A673 (cell line): Measurements from ENCODE around the gene HOXA3. TPM values are rescaled to one million over a fixed set of nuclear protein-coding genes. Genes with fewer than 3 reads are reported as not detected.

Source experiments
- BruUV-seq: library from RNA; stranded (reverse); fragments of 400-500 nt; replicated peaks from 2 replicates; lab custom pipeline; 2021; lab: Mats Ljungman, UMichigan
- CTCF ChIA-PET: fragments of 300-600 bp; sonication (Branson Sonifier 250); formaldehyde crosslinking; loops from one replicate; lab custom pipeline; 2022; ENCODE audit warnings: antibody characterized with exemption; lab: Charles Lee
- POLR2A ChIA-PET: fragments of 300-600 bp; sonication (Branson Sonifier 250); formaldehyde crosslinking; loops from one replicate; lab custom pipeline; 2022; ENCODE audit warnings: antibody characterized with exemption; ENCODE audit not compliant: low non-redundant PET; lab: Charles Lee
- DNase-seq: peaks from one replicate; pipeline ENCODE4 v3.0.0-alpha.2; 2015; ENCODE audit warnings: low spot score
- H3K27ac ChIP-seq: fragments of 200-600 bp; sonication (generic); 2 replicates; pipeline ENCODE4 v1.5.1; 2016; ENCODE audit warnings: mixed run types, low read depth, mild to moderate bottlenecking, mixed read lengths, antibody characterized with exemption, low read length; ENCODE audit not compliant: poor library complexity, severe bottlenecking
- H3K27me3 ChIP-seq: fragments of 200-600 bp; sonication (generic); replicated peaks from 2 replicates; pipeline ENCODE4 v1.6.1; 2017; ENCODE audit warnings: mixed run types, low read depth, mild to moderate bottlenecking, mixed read lengths, antibody characterized with exemption, low read length; ENCODE audit not compliant: insufficient read depth, poor library complexity
- H3K36me3 ChIP-seq: fragments of 200-600 bp; sonication (generic); 2 replicates; pipeline ENCODE4 v1.6.1; 2016; ENCODE audit warnings: mixed run types, mild to moderate bottlenecking, mixed read lengths, antibody characterized with exemption, low read length; ENCODE audit not compliant: insufficient read depth, poor library complexity, severe bottlenecking
- H3K4me1 ChIP-seq: fragments of 200-600 bp; sonication (generic); 2 replicates; pipeline ENCODE4 v1.6.1; 2017; ENCODE audit warnings: mixed run types, mild to moderate bottlenecking, mixed read lengths, antibody characterized with exemption, low read length; ENCODE audit not compliant: insufficient read depth, poor library complexity, severe bottlenecking
- H3K4me3 ChIP-seq: fragments of 200-600 bp; sonication (generic); 2 replicates; pipeline ENCODE4 v1.5.1; 2016; ENCODE audit warnings: low read depth, mixed run types, mild to moderate bottlenecking, mixed read lengths, low read length; ENCODE audit not compliant: poor library complexity, severe bottlenecking
- H3K9me3 ChIP-seq: fragments of 200-600 bp; sonication (generic); 2 replicates; pipeline ENCODE4 v1.6.1; 2016; ENCODE audit warnings: mixed run types, low read depth, mild to moderate bottlenecking, mixed read lengths, antibody characterized with exemption, low read length; ENCODE audit not compliant: poor library complexity, severe bottlenecking
- EZH2 ChIP-seq: fragments of 200-600 bp; sonication (generic); IDR thresholded peaks from 2 replicates; pipeline ENCODE4 v1.6.1; 2017; ENCODE audit warnings: borderline replicate concordance, low read depth, mild to moderate bottlenecking, mixed read lengths, antibody characterized with exemption, low read length; ENCODE audit not compliant: poor library complexity, severe bottlenecking
- intact Hi-C: fragments of 100-400 bp; cut with micrococcal nuclease; formaldehyde crosslinking; loops from one replicate; pipeline ENCODE4 v1.10.0; 2022; ENCODE audit not compliant: unreplicated experiment
- total RNA-seq: library from RNA; stranded (reverse); gene quantifications from 2 replicates; pipeline ENCODE4 v1.2.3, GENCODE V29; 2021
- TF ChIP-seq, protein P1 (sequence below): fragments of 300-800, 200-600 bp; sonication (generic); conservative IDR thresholded peaks from 2 replicates; pipeline ENCODE4 v1.5.1; 2017; ENCODE audit warnings: low read depth, mild to moderate bottlenecking, antibody characterized with exemption, low read length, moderate library complexity, mixed read lengths

Gene HOXA3
- total RNA-seq, 1 experiment from 2014 or later, result not detected

DNA sequence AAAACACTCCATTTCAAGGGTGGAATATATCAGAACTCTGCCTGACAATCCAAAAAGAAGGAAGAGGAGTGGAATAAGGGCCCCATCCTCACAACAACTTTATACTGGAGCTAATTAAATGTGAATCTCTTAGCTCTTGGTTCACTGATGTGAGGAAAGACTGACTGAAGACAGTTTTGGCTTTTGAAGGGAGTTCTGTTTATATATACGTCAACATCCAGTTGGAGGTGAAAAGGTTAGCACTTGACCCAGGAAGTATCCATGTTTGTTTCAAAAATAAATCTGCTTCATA is 59.6 kb downstream of the HOXA3 start:
- BruUV-seq, result no TSS peak
- TF ChIP-seq, protein P1, sequence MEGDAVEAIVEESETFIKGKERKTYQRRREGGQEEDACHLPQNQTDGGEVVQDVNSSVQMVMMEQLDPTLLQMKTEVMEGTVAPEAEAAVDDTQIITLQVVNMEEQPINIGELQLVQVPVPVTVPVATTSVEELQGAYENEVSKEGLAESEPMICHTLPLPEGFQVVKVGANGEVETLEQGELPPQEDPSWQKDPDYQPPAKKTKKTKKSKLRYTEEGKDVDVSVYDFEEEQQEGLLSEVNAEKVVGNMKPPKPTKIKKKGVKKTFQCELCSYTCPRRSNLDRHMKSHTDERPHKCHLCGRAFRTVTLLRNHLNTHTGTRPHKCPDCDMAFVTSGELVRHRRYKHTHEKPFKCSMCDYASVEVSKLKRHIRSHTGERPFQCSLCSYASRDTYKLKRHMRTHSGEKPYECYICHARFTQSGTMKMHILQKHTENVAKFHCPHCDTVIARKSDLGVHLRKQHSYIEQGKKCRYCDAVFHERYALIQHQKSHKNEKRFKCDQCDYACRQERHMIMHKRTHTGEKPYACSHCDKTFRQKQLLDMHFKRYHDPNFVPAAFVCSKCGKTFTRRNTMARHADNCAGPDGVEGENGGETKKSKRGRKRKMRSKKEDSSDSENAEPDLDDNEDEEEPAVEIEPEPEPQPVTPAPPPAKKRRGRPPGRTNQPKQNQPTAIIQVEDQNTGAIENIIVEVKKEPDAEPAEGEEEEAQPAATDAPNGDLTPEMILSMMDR, result no peak
- TF ChIP-seq EZH2, result no peak
- ChIA-PET CTCF (interaction anchor here (0.5 kb wide), 1 partner anchor 234 kb away, joined by 7 read pairs; no protein-coding TSS in a partner anchor), POLR2A (no interaction called here)
- no peak for DNase-seq
- Histone ChIP-seq H3K36me3 (no peaks in the 10 kb centered on the region), H3K27me3 (peaks cover 100% of the 10 kb centered on the region), H3K9me3 (no peaks in the 10 kb centered on the region), H3K4me1 (peaks cover 10% of the 10 kb centered on the region), H3K27ac (no peak overlapping the region), H3K4me3 (no peak overlapping the region)
- intact Hi-C loops, result no loop called here

DNA sequence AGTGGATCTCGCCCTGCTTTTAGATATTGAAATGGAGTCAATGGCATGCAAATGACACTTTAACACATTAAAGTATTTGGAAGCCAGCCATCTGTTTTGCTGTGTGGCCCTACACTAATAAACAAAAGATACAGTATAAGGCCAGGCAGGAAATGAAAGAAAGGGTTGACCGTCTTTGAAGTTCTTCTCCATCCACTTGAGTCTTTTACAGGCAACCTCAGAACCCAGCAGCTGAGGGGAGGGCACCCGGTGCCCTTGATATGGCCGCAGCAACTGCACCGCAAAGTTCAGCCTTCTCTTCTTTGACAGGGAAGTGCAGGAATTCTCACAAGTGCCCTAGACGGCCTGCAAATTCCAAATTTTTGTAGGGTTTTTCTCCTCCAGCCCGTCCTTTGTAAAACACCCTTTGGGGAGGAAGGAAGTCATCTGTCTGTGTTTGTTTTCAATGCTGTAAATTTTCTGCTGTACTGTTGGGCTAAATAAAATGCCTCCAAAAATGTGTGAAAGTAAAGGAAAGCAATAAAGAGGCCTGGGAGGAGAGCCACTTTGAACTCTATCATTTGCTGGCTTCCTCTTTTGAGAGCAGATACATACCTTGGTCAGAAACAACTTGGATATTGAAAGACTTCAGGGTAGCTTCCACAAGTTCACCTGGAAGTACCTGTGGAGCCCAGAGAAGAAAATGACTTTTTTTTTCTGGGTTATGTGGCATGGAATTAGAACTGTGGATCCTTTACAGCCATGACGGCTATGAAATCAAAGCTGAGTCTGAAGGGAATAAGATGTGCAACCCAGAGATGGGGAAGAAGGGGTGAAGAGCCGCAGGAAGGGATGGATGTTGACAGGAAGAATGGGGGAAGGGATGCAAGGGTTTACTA is 60.2 kb downstream of the HOXA3 start:
- no peak for TF ChIP-seq EZH2
- TF ChIP-seq, protein P1, result no peak
- intact Hi-C loops, result no loop called here
- no peaks in the 10 kb centered on the region for H3K9me3 ChIP-seq
- no peak overlapping the region for H3K27ac ChIP-seq
- H3K36me3 ChIP-seq, result no peaks in the 10 kb centered on the region
- peaks cover 100% of the 10 kb centered on the region for H3K27me3 ChIP-seq
- CTCF ChIA-PET, result no interaction called here
- no peak overlapping the region for H3K4me3 ChIP-seq
- no TSS peak for BruUV-seq
- POLR2A ChIA-PET, result no interaction called here
- no peak for DNase-seq
- H3K4me1 ChIP-seq, result peaks cover 10% of the 10 kb centered on the region

DNA sequence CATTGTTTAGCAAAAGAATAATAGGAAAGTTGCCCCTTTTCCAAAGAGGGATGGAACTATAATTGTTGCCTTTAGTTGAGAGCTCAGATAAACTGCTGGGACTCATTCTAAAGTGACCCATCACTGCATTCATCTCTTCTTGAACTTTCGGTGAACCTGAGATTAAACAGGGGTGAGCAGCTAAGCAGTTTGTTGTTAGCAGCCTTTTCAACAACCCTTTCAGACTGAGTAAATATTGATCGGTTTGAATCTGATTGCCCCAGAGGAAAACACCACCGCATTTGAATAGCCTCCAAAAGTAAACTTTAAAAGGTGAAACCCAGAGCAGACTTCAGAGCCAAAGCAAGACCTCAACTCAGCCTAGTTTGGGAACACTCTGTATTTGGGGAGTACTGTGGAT is 61.3 kb downstream of the HOXA3 start:
- no TSS peak for BruUV-seq
- H3K36me3 ChIP-seq, result no peaks in the 10 kb centered on the region
- peaks cover 2% of the 10 kb centered on the region for H3K4me1 ChIP-seq
- POLR2A ChIA-PET, result no interaction called here
- CTCF ChIA-PET, result no interaction called here
- no peak overlapping the region for H3K4me3 ChIP-seq
- no peak overlapping the region for H3K27ac ChIP-seq
- no peak for TF ChIP-seq EZH2
- TF ChIP-seq, protein P1, result no peak
- H3K27me3 ChIP-seq, result peaks cover 89% of the 10 kb centered on the region
- intact Hi-C loops, result no loop called here
- H3K9me3 ChIP-seq, result no peaks in the 10 kb centered on the region
- no peak for DNase-seq
